Tibial nerve (tissue), 4 donors: ENCODE measurements around the gene IL21R.

Experiments used
- CTCF ChIP-seq, 5 experiments: fragments of 200-600 bp in 3 of 5; fragments of 450-650 bp in 2 of 5; sonication (generic) in 3 of 5; IDR thresholded peaks; one replicate each; pipeline ENCODE4 v1.5.1; 2016 to 2019; ENCODE audit warnings: antibody characterized with exemption in 5 of 5, mild to moderate bottlenecking in 3 of 5, moderate library complexity in 2 of 5
- EP300 ChIP-seq, 2 donors: sonication (generic); formaldehyde crosslinking; IDR thresholded peaks; one replicate each; pipeline ENCODE4 v1.6.1; 2017; ENCODE audit warnings: antibody characterized with exemption in 2 of 2, mild to moderate bottlenecking in 1 of 2
- POLR2A ChIP-seq, 2 donors: fragments of 450-650 bp; IDR thresholded peaks; one replicate each; pipeline ENCODE4 v1.6.1; 2017; ENCODE audit warnings: antibody characterized with exemption in 2 of 2, mild to moderate bottlenecking in 2 of 2, moderate library complexity in 2 of 2

DNA sequence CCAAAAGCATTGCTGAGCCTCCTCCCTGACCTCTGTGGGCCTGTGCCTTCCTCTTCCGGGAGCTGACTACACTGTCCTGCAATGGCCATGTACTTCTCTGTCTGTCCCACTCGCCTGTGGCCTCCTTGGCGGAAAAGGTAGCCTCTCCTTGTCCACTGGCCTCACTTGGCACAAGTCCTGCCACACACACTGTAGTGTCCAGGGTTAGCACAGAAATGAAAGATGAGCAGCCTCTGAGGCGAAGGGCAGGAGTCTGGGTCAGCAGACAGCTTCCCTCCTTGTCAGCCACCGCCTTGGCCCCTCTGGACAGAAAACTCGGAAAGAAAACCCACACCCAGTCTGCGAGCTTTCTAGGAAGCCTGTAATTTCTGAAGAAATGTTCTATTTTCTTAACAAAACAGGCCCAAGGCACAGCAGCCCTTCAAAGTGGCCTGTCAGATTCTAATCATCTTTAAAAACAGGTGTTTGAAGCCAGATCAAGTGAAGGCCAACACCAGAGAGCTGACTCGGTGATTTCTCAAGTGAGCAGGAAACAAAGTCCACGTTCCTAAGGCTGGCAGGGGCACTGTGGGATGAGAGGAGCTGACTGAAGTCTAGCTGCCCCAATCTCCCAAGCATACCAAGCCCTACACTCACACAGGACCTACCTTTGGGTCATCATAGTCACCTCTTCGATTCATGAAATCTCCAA is 80.6 kb downstream of the IL21R start:
- TF ChIP-seq CTCF (IDR thresholded peaks at IDR 0.05) (no peak), POLR2A (IDR thresholded peaks at IDR 0.05) (no peak), EP300 (IDR thresholded peaks at IDR 0.05) (no peak)
